NCI-H524 treated with DMSO at 0.1 percent for 48 hours (cell line): ENCODE data around the gene ISY1.

Experiments used
- DNase-seq: peaks from one replicate; lab custom pipeline; 2025; lab: John Stamatoyannopoulos, UW

The ISY1 gene

GRCh38 chr3:129087138-129087702 lies 73.6 kb downstream of the ISY1 start:
- no peak for DNase-seq

GRCh38 chr3:129085818-129086217 lies 75.0 kb downstream of the ISY1 start:
- DNase-seq: no peak

GRCh38 chr3:129085165-129085715 lies 75.6 kb downstream of the ISY1 start:
- DNase-seq: no peak

GRCh38 chr3:129084501-129084900 lies 76.4 kb downstream of the ISY1 start:
- DNase-seq: no peak

GRCh38 chr3:129082026-129082425 lies 78.8 kb downstream of the ISY1 start:
- DNase-seq: no peak

GRCh38 chr3:129081503-129081902 lies 79.4 kb downstream of the ISY1 start:
- no peak for DNase-seq

GRCh38 chr3:129078510-129078909 lies 82.4 kb downstream of the ISY1 start:
- DNase-seq: no peak
